ENCODE data around the gene SLC35E1.
A peak's percentile ranks its signal among the peaks of the same experiment; 100 is the strongest.

Gene SLC35E1

DNA sequence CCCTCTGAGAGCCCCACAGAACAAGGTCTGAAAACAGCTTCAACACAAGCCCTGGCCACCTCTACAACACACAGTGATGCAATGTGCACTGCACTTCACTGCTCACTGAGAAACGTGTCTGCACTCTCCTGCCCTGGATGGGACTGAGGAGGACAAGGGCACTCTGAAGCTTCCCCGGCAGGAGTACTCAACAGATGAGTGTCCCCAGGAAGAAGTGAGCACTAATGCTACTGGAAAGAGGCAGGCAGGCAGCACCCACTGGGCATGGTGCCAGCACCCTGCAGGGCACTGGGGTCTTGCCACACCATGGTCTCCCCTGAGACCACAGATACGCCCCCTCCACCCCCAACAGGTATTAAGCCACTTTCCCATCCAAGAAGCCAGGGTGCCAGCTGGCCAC is 17.7 kb upstream of the SLC35E1 start:
- H3K4me1 ChIP-seq (ENCODE audit: control insufficient read depth, insufficient read depth, low read length, poor library complexity, severe bottlenecking) = peaks cover 64% of the 10 kb centered on the region
- H3K36me3 ChIP-seq (ENCODE audit: control insufficient read depth, insufficient read depth, low read length) = no peaks in the 10 kb centered on the region
- no peaks in the 10 kb centered on the region for H3K27me3 ChIP-seq (replicated peaks; ENCODE audit: control insufficient read depth, insufficient read depth, low read length, poor library complexity, severe bottlenecking)
- no peaks in the 10 kb centered on the region for H3K9me3 ChIP-seq (ENCODE audit: control insufficient read depth, low read length)
- no peak for DNase-seq
- no peak overlapping the region for H3K27ac ChIP-seq (ENCODE audit: insufficient read depth, low read length, poor library complexity, severe bottlenecking)
- H3K4me3 ChIP-seq (ENCODE audit: insufficient read depth, low read depth, low read length, poor library complexity, severe bottlenecking) = no peak overlapping the region

DNA sequence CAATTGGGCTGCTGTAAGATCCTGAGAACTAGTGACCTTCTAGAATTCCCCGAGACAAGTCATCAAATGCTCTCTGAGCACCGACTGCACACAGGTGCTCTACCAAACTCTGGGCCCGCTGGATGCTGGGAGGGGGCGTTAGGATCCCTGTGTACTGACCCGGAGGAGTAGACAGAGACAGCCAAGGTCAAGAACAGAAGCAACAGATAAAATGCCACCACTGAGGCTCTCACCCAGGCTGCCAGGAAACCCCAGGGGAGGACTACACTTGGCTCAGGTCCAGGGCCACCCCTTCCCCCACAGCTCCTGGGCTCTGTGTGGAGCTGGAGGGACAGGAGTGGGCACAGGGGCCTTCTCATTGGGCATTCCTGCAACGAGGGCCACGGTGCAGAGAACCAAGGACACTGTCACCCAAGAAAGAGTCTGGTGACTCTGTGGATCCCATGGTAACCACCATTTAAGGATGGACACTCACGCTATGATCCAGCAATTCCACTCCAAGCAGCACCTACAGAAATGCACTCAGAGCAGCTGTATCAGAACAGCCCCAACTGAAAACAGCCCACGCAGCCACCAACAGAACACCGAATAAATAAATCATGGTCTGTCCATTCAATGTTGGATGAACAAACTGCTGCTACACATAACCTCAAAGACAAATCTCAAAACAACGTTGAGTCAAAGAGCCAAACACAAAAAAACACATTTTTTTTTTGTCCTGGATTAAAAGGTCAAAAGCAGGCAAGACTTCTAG is 16.8 kb upstream of the SLC35E1 start:
- Histone ChIP-seq H3K36me3 (ENCODE audit: control insufficient read depth, insufficient read depth, low read length) (no peaks in the 10 kb centered on the region), H3K27ac (ENCODE audit: insufficient read depth, low read length, poor library complexity, severe bottlenecking) (peak overlapping the region; percentile 19), H3K9me3 (ENCODE audit: control insufficient read depth, low read length) (no peaks in the 10 kb centered on the region), H3K4me1 (ENCODE audit: control insufficient read depth, insufficient read depth, low read length, poor library complexity, severe bottlenecking) (peaks cover 61% of the 10 kb centered on the region), H3K4me3 (ENCODE audit: insufficient read depth, low read depth, low read length, poor library complexity, severe bottlenecking) (no peak overlapping the region), H3K27me3 (replicated peaks; ENCODE audit: control insufficient read depth, insufficient read depth, low read length, poor library complexity, severe bottlenecking) (no peaks in the 10 kb centered on the region)
- no peak for DNase-seq

DNA sequence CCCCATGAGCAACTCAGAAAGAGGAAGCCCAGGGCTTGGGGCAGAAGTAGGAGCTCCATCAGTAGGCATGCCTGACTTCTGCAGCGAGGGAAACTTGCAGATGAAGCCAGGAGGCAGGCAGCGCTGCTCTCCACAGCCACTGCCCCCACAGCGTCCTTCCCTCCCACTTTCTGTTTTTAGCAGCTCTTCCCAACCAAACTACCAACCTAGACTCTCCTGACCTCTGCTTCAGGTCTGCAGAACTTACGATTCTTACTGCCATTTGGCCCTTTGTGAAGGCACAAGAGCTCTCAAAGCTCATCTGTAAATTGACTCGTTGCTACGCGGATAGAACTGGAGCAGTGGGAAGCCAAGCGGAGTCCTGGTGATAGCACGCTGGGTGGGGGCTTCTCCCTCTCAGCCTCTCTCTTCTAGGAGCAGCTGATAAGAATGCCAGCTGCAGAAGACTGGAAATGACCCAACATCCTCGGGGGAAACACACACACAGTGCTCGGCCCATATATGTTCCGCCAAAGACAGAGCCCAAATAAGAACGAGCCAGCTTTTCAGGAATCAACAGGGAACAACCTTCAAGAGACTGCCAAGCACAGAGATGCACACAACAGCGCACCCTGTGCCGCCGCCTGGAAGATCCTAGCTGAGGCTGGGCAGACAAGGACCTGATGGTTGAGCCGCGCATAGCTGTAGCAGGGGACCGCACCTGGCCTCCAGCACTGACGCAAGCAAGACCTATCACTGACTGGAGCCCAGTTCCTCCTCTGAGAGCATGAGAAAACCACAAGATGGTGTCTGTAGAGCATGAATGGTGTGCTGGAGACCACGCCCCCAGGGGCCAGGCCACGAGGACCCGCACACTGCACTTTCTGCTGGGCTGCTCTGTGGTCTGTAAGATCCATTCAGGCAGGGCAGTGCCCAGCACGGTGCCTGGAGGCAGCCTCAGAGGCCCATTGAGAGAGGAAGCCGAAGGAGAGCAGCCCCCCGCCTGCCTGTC is 15.9 kb upstream of the SLC35E1 start:
- Histone ChIP-seq H3K4me3 (ENCODE audit: insufficient read depth, low read depth, low read length, poor library complexity, severe bottlenecking) (peak overlapping the region; percentile 41), H3K9me3 (ENCODE audit: control insufficient read depth, low read length) (no peaks in the 10 kb centered on the region), H3K27ac (ENCODE audit: insufficient read depth, low read length, poor library complexity, severe bottlenecking) (peak overlapping the region; percentile 80), H3K36me3 (ENCODE audit: control insufficient read depth, insufficient read depth, low read length) (no peaks in the 10 kb centered on the region), H3K4me1 (ENCODE audit: control insufficient read depth, insufficient read depth, low read length, poor library complexity, severe bottlenecking) (peaks cover 61% of the 10 kb centered on the region), H3K27me3 (replicated peaks; ENCODE audit: control insufficient read depth, insufficient read depth, low read length, poor library complexity, severe bottlenecking) (no peaks in the 10 kb centered on the region)
- DNase-seq = peak; percentile 45 to 69 (median 57)

DNA sequence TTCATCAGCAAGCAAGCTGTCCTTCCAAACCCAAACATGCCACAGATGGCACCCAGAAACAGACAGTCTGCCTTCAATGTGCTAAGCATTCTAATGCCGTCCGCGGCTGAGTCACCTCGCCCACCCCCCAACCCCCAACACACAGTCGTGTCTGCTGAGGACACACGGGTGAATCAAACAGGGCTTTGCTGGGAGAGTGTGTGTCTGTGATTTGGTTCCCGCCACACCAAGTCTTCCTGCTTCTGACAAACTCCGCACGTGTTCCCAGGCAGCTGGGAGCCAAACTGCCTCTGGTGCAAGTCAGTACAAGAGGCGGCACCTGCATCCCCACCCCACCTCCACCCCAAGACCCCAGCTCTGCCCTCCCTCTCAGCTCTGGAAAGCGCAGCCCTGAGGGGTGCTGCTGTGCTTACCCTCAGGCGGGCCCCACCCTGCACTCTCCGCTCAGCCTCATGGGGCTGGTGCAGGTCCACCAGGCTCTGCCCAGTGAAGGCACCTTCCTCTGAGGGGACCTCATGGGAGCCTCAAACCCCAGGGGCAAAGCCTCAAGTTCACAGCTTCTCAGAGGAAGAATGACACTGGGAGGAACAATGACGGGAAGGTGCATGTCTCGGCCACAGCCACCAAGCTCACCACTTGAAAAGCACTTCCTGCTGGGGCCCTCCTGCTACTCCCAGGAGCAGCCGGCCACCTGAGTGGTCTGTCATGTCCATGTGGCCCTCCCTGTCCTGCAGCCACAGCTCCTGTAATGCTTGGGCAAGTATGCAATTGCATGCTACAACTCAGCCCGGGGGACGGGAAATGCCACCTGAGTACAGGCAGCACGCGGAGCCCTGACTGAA is 15.0 kb upstream of the SLC35E1 start:
- H3K4me1 ChIP-seq (ENCODE audit: control insufficient read depth, insufficient read depth, low read length, poor library complexity, severe bottlenecking) = peaks cover 66% of the 10 kb centered on the region
- peak overlapping the region; percentile 80 for H3K27ac ChIP-seq (ENCODE audit: insufficient read depth, low read length, poor library complexity, severe bottlenecking)
- H3K9me3 ChIP-seq (ENCODE audit: control insufficient read depth, low read length) = no peaks in the 10 kb centered on the region
- no peaks in the 10 kb centered on the region for H3K36me3 ChIP-seq (ENCODE audit: control insufficient read depth, insufficient read depth, low read length)
- H3K27me3 ChIP-seq (replicated peaks; ENCODE audit: control insufficient read depth, insufficient read depth, low read length, poor library complexity, severe bottlenecking) = no peaks in the 10 kb centered on the region
- DNase-seq = peak in 2 of 3 donors; percentile 68 to 80
- H3K4me3 ChIP-seq (ENCODE audit: insufficient read depth, low read depth, low read length, poor library complexity, severe bottlenecking) = peak overlapping the region; percentile 41

DNA sequence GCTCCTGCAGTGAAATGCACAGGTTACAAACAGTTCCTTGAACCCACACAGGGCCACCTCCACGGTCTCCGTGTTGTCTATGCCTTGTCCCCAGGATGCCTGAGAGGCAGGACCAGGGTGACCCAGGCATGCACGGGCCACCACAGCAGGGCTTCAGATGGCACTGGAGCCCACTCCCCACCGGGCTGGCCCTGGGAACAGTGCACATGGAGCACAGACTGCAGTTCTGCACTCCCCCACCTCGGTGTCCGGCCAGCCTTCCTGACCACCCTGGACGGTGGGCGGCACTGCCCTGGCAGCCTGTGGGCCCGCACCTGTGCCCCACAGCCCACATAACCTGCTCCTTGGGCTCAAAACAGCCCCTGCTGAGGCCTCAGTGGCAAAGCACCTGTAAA is 14.3 kb upstream of the SLC35E1 start:
- no peaks in the 10 kb centered on the region for H3K36me3 ChIP-seq (ENCODE audit: control insufficient read depth, insufficient read depth, low read length)
- H3K9me3 ChIP-seq (ENCODE audit: control insufficient read depth, low read length) = no peaks in the 10 kb centered on the region
- peak overlapping the region; percentile 80 for H3K27ac ChIP-seq (ENCODE audit: insufficient read depth, low read length, poor library complexity, severe bottlenecking)
- peak overlapping the region; percentile 18 for H3K4me3 ChIP-seq (ENCODE audit: insufficient read depth, low read depth, low read length, poor library complexity, severe bottlenecking)
- DNase-seq = no peak
- no peaks in the 10 kb centered on the region for H3K27me3 ChIP-seq (replicated peaks; ENCODE audit: control insufficient read depth, insufficient read depth, low read length, poor library complexity, severe bottlenecking)
- peaks cover 67% of the 10 kb centered on the region for H3K4me1 ChIP-seq (ENCODE audit: control insufficient read depth, insufficient read depth, low read length, poor library complexity, severe bottlenecking)

DNA sequence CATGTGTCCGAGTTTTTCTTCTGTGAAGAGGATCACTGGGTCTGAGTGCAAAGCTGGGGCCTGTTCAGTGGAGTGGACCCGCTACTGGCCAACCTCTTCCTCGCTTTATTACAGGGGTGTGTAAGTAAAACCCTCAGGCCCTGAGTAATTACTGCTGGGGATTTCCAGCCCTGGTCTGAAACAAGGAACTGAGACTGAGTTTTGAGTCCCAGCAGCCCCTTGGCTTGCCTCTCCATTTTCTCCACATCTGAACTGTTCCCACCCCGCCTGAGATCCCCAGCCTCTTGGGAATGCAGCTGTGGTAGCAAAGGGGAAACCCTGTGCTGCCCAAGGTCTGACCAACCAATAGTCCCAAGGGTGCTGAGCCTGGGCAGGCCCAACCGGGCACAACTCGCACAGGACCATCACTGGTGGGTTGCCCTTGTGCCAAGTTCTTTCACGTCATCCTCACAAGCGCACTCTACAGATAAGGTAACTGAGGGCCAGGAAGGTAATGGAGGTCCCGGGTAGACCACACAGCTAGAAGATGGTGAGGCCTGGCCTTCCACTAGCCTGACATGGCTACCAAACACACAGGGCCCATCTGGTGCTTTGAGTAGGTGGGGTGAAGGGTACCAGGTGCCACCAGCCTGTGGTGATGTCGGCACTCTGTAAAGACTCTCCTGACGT is 13.7 kb upstream of the SLC35E1 start:
- Histone ChIP-seq H3K4me3 (ENCODE audit: insufficient read depth, low read depth, low read length, poor library complexity, severe bottlenecking) (peak overlapping the region; percentile 18), H3K27me3 (replicated peaks; ENCODE audit: control insufficient read depth, insufficient read depth, low read length, poor library complexity, severe bottlenecking) (no peaks in the 10 kb centered on the region), H3K27ac (ENCODE audit: insufficient read depth, low read length, poor library complexity, severe bottlenecking) (peak overlapping the region; percentile 80), H3K9me3 (ENCODE audit: control insufficient read depth, low read length) (no peaks in the 10 kb centered on the region), H3K36me3 (ENCODE audit: control insufficient read depth, insufficient read depth, low read length) (no peaks in the 10 kb centered on the region), H3K4me1 (ENCODE audit: control insufficient read depth, insufficient read depth, low read length, poor library complexity, severe bottlenecking) (peaks cover 67% of the 10 kb centered on the region)
- peak in 1 of 3 donors; percentile 19 for DNase-seq

DNA sequence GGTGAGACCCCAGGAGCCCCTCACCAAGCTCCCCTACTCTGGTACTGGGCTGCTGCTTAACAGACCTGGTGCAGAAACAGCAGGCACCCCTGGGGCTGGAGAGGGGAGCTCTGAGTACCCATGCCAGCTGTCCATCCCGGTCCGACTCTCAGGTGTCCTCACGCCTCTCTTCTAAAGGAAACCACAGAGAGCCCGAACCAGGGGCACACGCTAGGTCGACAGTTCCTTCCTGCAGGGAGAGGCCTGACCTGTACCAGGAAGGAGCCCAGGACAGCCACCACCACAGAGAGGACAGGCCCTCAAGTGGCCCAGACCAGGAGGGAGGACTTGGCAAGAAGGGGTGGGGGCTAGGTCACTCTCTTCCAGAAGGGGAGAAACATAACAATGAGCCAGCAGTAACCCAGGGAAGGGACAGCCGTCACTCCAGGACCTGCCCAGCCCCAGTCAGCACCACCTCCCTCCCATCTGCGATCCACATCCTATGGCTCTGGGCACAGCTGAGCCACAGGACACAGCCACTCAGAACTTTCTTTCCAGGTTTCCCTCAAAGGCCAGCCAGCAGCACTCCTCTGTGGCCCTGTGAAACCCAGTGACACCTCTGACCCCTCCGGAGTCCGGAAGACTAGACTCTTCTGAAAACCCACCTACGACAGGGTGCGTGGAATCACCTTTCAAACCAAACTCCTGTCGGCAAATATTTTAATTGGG is 13.0 kb upstream of the SLC35E1 start:
- Histone ChIP-seq H3K4me3 (ENCODE audit: insufficient read depth, low read depth, low read length, poor library complexity, severe bottlenecking) (peak overlapping the region; percentile 39), H3K4me1 (ENCODE audit: control insufficient read depth, insufficient read depth, low read length, poor library complexity, severe bottlenecking) (peaks cover 67% of the 10 kb centered on the region), H3K27ac (ENCODE audit: insufficient read depth, low read length, poor library complexity, severe bottlenecking) (peak overlapping the region; percentile 80), H3K36me3 (ENCODE audit: control insufficient read depth, insufficient read depth, low read length) (no peaks in the 10 kb centered on the region), H3K9me3 (ENCODE audit: control insufficient read depth, low read length) (no peaks in the 10 kb centered on the region), H3K27me3 (replicated peaks; ENCODE audit: control insufficient read depth, insufficient read depth, low read length, poor library complexity, severe bottlenecking) (no peaks in the 10 kb centered on the region)
- DNase-seq = no peak

DNA sequence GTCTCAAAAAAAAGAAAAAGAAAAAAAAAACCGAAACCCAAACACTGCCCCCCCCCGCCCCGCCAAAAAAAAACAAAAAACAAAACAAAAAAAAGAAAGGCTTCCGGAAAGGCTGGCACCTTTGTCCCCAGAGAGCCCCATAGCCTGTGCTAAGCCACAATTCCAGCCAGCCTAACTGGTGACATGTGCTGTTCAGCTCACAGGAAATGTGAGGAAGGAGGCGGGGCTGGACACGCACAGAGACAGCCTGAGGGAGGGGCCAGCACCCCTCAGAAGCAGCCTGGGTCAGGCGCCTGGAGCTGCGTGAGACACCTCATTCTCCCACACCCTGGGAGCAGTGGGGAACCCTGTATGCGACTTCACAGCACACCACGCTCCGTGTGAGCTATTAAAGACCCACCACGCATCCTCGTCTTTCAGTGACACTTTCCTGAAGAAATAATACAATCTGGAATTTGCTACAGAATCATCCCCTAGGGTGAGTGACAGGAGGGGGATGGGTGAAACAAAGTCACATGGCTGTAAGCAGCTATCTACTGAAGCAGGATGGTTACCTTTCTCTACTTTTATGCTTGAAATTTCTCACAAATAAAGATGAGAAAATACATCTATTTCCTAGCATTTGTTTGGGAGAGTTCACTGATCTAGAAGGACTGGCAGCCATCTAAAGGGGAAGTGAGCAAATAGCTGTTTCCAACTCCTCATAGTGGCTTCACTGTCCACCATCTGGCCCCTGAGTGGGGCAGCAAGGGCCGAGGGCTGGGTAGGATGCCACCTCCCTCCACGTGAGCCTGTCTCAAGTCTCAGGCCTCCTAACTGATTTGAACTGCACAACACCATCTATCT is 12.3 kb upstream of the SLC35E1 start:
- Histone ChIP-seq H3K27ac (ENCODE audit: insufficient read depth, low read length, poor library complexity, severe bottlenecking) (peak overlapping the region; percentile 80), H3K4me1 (ENCODE audit: control insufficient read depth, insufficient read depth, low read length, poor library complexity, severe bottlenecking) (peaks cover 67% of the 10 kb centered on the region), H3K36me3 (ENCODE audit: control insufficient read depth, insufficient read depth, low read length) (peaks cover 2% of the 10 kb centered on the region), H3K4me3 (ENCODE audit: insufficient read depth, low read depth, low read length, poor library complexity, severe bottlenecking) (peak overlapping the region; percentile 39), H3K27me3 (replicated peaks; ENCODE audit: control insufficient read depth, insufficient read depth, low read length, poor library complexity, severe bottlenecking) (no peaks in the 10 kb centered on the region), H3K9me3 (ENCODE audit: control insufficient read depth, low read length) (no peaks in the 10 kb centered on the region)
- peak; percentile 91 to 96 (median 95) for DNase-seq

Data from effector memory CD4-positive, alpha-beta T cell (primary cell).